ENCODE results near the gene ATP10A. TPM values are rescaled to one million over a fixed set of nuclear protein-coding genes. Genes with fewer than 3 reads are reported as not detected.

Gene ATP10A
- total and polyA plus RNA-seq, 9 of the 15 experiments (the other 6 are each of a cell fraction or from before 2014, with no cell fraction given): 0.09 TPM; not detected in 8

- TF ChIP-seq HDAC1 (IDR thresholded peaks at IDR 0.05): no peak
- TF ChIP-seq CCNT2 (IDR thresholded peaks at IDR 0.05; ENCODE audit: borderline replicate concordance, extremely low read depth, insufficient read length, low read depth, low read length): no peak
Observed at GRCh38 chr15:25705433-25706115, 157.6 kb downstream of the ATP10A start (continued).

GRCh38 chr15:25703726-25704125 lies 159.4 kb downstream of the ATP10A start:
- TF ChIP-seq CREM (IDR thresholded peaks at IDR 0.05; ENCODE audit: low read depth) (no peak), BRD4 (IDR thresholded peaks at IDR 0.05) (no peak), HLTF (IDR thresholded peaks at IDR 0.05) (no peak), CSDE1 (IDR thresholded peaks at IDR 0.05) (no peak), SRSF3 (IDR thresholded peaks at IDR 0.05; ENCODE audit: insufficient read depth, low read length) (no peak), SAFB2 (IDR thresholded peaks at IDR 0.05; ENCODE audit: borderline replicate concordance, low read depth, low read length, severe bottlenecking) (no peak), PCBP2 (IDR thresholded peaks at IDR 0.05; ENCODE audit: low read depth, low read length, poor library complexity, severe bottlenecking) (no peak), HES1 (IDR thresholded peaks at IDR 0.05; ENCODE audit: low read depth) (no peak)
- 0% methylated on average over 3 of the region's 6 CpGs for WGBS (ENCODE audit: insufficient coverage, low coverage, missing lambda C conversion rate)
- intact Hi-C loops (cut with micrococcal nuclease) (no loop called here), in situ Hi-C loops (cut with MboI) (no loop called here)
- Histone ChIP-seq H3K4me1 (replicated peaks in 1 of 2; ENCODE audit: control insufficient read depth in 2 of 2, insufficient read depth in 2 of 2, low read length in 2 of 2) (no peaks in the 10 kb centered on the region), H3K9me3 (replicated peaks; ENCODE audit: control insufficient read depth, insufficient read depth, low read depth, low read length) (no peaks in the 10 kb centered on the region), H3K36me3 (ENCODE audit: control insufficient read depth, insufficient read depth, low read length) (no peaks in the 10 kb centered on the region), H3K9ac (ENCODE audit: insufficient read depth in 1 of 2, low read depth in 2 of 2, low read length in 2 of 2) (no peak overlapping the region), H4K20me1 (replicated peaks; ENCODE audit: control insufficient read depth, insufficient read depth, low read length) (no peaks in the 10 kb centered on the region), H3K27ac (ENCODE audit: extremely low read depth, low read depth, low read length) (no peak overlapping the region), H2AFZ (ENCODE audit: low read depth, low read length) (no peak overlapping the region), H3K79me2 (ENCODE audit: control insufficient read depth, insufficient read depth, low read length) (no peaks in the 10 kb centered on the region), H3K27me3 (ENCODE audit: control insufficient read depth in 2 of 2, insufficient read depth in 2 of 2, low read length in 2 of 2) (peaks cover 2 to 47% of the 10 kb centered on the region in 2 experiments; a peak in 4 of 5 replicates), H3K9me1 (ENCODE audit: control insufficient read depth, insufficient read depth, low read length) (no peaks in the 10 kb centered on the region), H3K4me2 (ENCODE audit: insufficient read depth, low read length) (no peak overlapping the region), H3K4me3 (no peak overlapping the region)
- no peak for DNase-seq (ENCODE audit: extremely low read depth in 1 of 4, low spot score in 3 of 4)
- ATAC-seq: no peak
- POLR2A ChIA-PET: no interaction called here
- FAIRE-seq: no peak
- BruUV-seq (replicated peaks): no TSS peak
- CTCF ChIA-PET (ENCODE audit: low intra/inter-chr PET ratio): no interaction called here
